Mesothelial cell of epicardium (in vitro differentiated cells): Measurements from ENCODE around the gene SPON1. TPM values are rescaled to one million over a fixed set of nuclear protein-coding genes. Genes with fewer than 3 reads are reported as not detected.

Experiments used
- DNase-seq, 2 experiments: peaks; one replicate each; pipeline ENCODE4 v3.0.0; 2021; ENCODE audit warnings: low spot score in 2 of 2; ENCODE audit not compliant: unreplicated experiment in 2 of 2
- H3K27ac Mint-ChIP-seq: 2 replicates; pipeline ENCODE4 v1.8.0; 2021; ENCODE audit warnings: mixed read lengths
- H3K27me3 Mint-ChIP-seq: 2 replicates; pipeline ENCODE4 v1.8.0; 2021; ENCODE audit warnings: low read depth, mixed read lengths
- H3K36me3 Mint-ChIP-seq: 2 replicates; pipeline ENCODE4 v1.8.0; 2021; ENCODE audit warnings: mixed read lengths
- H3K4me1 Mint-ChIP-seq: 2 replicates; pipeline ENCODE4 v1.8.0; 2021; ENCODE audit warnings: mixed read lengths
- H3K4me3 Mint-ChIP-seq: 2 replicates; pipeline ENCODE4 v1.8.0; 2021; ENCODE audit warnings: mild to moderate bottlenecking, moderate library complexity, mixed read lengths
- H3K9me3 Mint-ChIP-seq: 2 replicates; pipeline ENCODE4 v1.8.0; 2021; ENCODE audit warnings: mixed read lengths
- CTCF ChIP-seq: fragments of 200-600 bp; sonication (generic); IDR thresholded peaks from one replicate; pipeline ENCODE4 v1.5.0; 2021; ENCODE audit warnings: antibody characterized with exemption; ENCODE audit not compliant: unreplicated experiment
- total RNA-seq: library from RNA; stranded (reverse); gene quantifications from 3 replicates; pipeline ENCODE4 v1.2.1, GENCODE V29; 2021

SPON1 gene
- total RNA-seq, 1 donor from 2014 or later = 30.9 TPM

GRCh38 chr11:14203321-14203720 is 240.8 kb downstream of the SPON1 start:
- Mint-ChIP-seq H3K9me3 (peaks cover 7% of the 10 kb centered on the region), H3K4me3 (no peak overlapping the region), H3K36me3 (no peaks in the 10 kb centered on the region), H3K27ac (no peak overlapping the region), H3K4me1 (no peaks in the 10 kb centered on the region), H3K27me3 (no peaks in the 10 kb centered on the region)
- no peak for DNase-seq
- no peak for TF ChIP-seq CTCF

GRCh38 chr11:14212986-14213385 is 250.5 kb downstream of the SPON1 start:
- peaks cover 10% of the 10 kb centered on the region for H3K27me3 Mint-ChIP-seq
- H3K27ac Mint-ChIP-seq = no peak overlapping the region
- no peak overlapping the region for H3K4me3 Mint-ChIP-seq
- peaks cover 16% of the 10 kb centered on the region for H3K9me3 Mint-ChIP-seq
- no peaks in the 10 kb centered on the region for H3K4me1 Mint-ChIP-seq
- no peak for DNase-seq
- TF ChIP-seq CTCF = no peak
- H3K36me3 Mint-ChIP-seq = no peaks in the 10 kb centered on the region

GRCh38 chr11:14218728-14219127 is 256.2 kb downstream of the SPON1 start:
- no peak for TF ChIP-seq CTCF
- Mint-ChIP-seq H3K9me3 (no peaks in the 10 kb centered on the region), H3K27ac (no peak overlapping the region), H3K4me1 (no peaks in the 10 kb centered on the region), H3K36me3 (no peaks in the 10 kb centered on the region), H3K27me3 (peaks cover 18% of the 10 kb centered on the region), H3K4me3 (no peak overlapping the region)
- no peak for DNase-seq

- H3K9me3 Mint-ChIP-seq = peaks cover 4% of the 10 kb centered on the region
- no peak overlapping the region for H3K27ac Mint-ChIP-seq
- no peaks in the 10 kb centered on the region for H3K4me1 Mint-ChIP-seq
- no peak overlapping the region for H3K4me3 Mint-ChIP-seq
- peaks cover 21% of the 10 kb centered on the region for H3K27me3 Mint-ChIP-seq
- no peaks in the 10 kb centered on the region for H3K36me3 Mint-ChIP-seq
- TF ChIP-seq CTCF = no peak
- no peak for DNase-seq
Observed at GRCh38 chr11:14223636-14224288, 261.2 kb downstream of the SPON1 start.

GRCh38 chr11:14224395-14224794 is 261.9 kb downstream of the SPON1 start:
- peaks cover 4% of the 10 kb centered on the region for H3K9me3 Mint-ChIP-seq
- no peak overlapping the region for H3K4me3 Mint-ChIP-seq
- H3K4me1 Mint-ChIP-seq = no peaks in the 10 kb centered on the region
- H3K27me3 Mint-ChIP-seq = peaks cover 26% of the 10 kb centered on the region
- DNase-seq = no peak
- H3K36me3 Mint-ChIP-seq = no peaks in the 10 kb centered on the region
- no peak overlapping the region for H3K27ac Mint-ChIP-seq
- no peak for TF ChIP-seq CTCF

- Mint-ChIP-seq H3K27ac (no peak overlapping the region), H3K4me3 (no peak overlapping the region), H3K9me3 (peaks cover 4% of the 10 kb centered on the region), H3K36me3 (no peaks in the 10 kb centered on the region), H3K4me1 (no peaks in the 10 kb centered on the region), H3K27me3 (peaks cover 37% of the 10 kb centered on the region)
- no peak for TF ChIP-seq CTCF
- DNase-seq = no peak
Observed at GRCh38 chr11:14225666-14226065, 263.1 kb downstream of the SPON1 start.
